Mucosa of descending colon (tissue), 3 donors: Measurements from ENCODE around the gene ACSL1. TPM values are rescaled to one million over a fixed set of nuclear protein-coding genes. Genes with fewer than 3 reads are reported as not detected.

Source experiments
- ATAC-seq: fragments of 200-7000 bp; cut with Tn5 transposase; one replicate; pipeline ENCODE4 v1.9.1; 2020; ENCODE audit warnings: mild to moderate bottlenecking, moderate library complexity
- DNase-seq, 3 donors: peaks; one replicate each; pipeline ENCODE4 v3.0.0-alpha.2; 2020
- H3K36me3 ChIP-seq: fragments of 200-600 bp; one replicate; pipeline ENCODE4 v1.8.0; 2021; ENCODE audit warnings: low read depth, mild to moderate bottlenecking
- H3K4me1 ChIP-seq: fragments of 200-600 bp; one replicate; pipeline ENCODE4 v1.8.0; 2021; ENCODE audit warnings: low read depth, mild to moderate bottlenecking
- H3K4me3 ChIP-seq: fragments of 200-600 bp; one replicate; pipeline ENCODE4 v1.8.0; 2021; ENCODE audit warnings: mild to moderate bottlenecking
- H3K9me3 ChIP-seq: fragments of 200-600 bp; one replicate; pipeline ENCODE4 v1.8.0; 2021; ENCODE audit warnings: mild to moderate bottlenecking
- intact Hi-C, 2 donors: fragments of 100-400 bp; cut with DNase I in 1 of 2; cut with micrococcal nuclease in 1 of 2; formaldehyde crosslinking; loops; one replicate each; pipeline versions ENCODE4 v1.11.0 to v1.11.1; 2022; cut with DNase I, micrococcal nuclease
- total RNA-seq, 3 donors: library from RNA; stranded (reverse); fragmentation: NEBNext Ultra II Directional in 2 of 3; extraction: Animal tissue kit (Norgen Biotek cat#: 25700) in 2 of 3; gene quantifications; one replicate each; pipeline versions ENCODE4 v1.2.1 to v1.2.4, GENCODE V29; 2021 to 2023
- TF ChIP-seq, protein P1 (sequence below): fragments of 200-600 bp; IDR thresholded peaks from one replicate; pipeline ENCODE4 v1.8.0; 2022; ENCODE audit warnings: antibody characterized with exemption, mild to moderate bottlenecking
- donor health status: DM: no; HTN: no; CAD: no; lungs with moderate emphysema.
- donor health status: DM: no; HTN: no; CAD: no.
- donor health status: DM: no; HTN: yes; CAD: no.

ACSL1 gene
- total RNA-seq, 3 donors from 2014 or later = 37.4 to 51.4 (median 39.0) TPM

DNA sequence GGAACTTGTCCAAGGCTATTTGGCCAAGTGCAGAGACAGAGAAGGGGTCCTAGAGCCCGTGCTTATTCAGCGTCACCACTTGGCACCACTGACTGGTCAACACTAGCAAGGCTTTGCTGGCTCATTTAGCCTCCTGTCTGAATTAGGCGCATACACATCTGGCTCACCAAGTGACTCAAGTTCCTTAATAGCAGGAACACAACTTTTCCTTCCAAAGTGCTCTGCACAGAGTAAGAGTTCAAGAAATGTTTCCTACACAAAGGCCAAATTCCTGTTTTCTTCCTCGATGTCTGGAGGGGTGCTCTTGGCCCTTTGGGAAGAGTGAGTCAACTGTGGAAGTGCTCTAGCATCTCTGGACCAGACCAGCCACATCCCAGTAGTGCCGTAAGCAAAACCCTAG is 65.1 kb downstream of the ACSL1 start:
- TF ChIP-seq, protein P1, sequence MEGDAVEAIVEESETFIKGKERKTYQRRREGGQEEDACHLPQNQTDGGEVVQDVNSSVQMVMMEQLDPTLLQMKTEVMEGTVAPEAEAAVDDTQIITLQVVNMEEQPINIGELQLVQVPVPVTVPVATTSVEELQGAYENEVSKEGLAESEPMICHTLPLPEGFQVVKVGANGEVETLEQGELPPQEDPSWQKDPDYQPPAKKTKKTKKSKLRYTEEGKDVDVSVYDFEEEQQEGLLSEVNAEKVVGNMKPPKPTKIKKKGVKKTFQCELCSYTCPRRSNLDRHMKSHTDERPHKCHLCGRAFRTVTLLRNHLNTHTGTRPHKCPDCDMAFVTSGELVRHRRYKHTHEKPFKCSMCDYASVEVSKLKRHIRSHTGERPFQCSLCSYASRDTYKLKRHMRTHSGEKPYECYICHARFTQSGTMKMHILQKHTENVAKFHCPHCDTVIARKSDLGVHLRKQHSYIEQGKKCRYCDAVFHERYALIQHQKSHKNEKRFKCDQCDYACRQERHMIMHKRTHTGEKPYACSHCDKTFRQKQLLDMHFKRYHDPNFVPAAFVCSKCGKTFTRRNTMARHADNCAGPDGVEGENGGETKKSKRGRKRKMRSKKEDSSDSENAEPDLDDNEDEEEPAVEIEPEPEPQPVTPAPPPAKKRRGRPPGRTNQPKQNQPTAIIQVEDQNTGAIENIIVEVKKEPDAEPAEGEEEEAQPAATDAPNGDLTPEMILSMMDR = no peak
- no peak for ATAC-seq

DNA sequence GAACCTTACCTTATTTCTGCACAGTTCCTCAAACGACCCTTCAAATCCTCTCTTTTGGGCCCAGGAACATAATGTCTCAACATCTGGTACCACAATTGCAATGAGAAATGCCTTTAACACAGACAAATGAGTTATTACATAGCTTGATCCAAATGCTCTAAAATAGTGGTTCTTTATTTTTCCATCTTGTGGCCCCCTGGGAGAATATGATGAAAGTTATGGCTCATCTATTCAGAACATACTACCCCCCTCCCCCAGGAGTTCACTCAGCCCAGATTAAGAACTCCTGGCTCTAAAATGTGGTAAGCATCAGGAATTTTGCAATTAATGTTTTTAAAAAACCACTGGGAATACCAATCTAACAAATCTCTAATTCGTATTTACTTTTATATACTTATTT is 68.0 kb downstream of the ACSL1 start:
- ATAC-seq = no peak
- no peaks in the 10 kb centered on the region for H3K4me1 ChIP-seq
- intact Hi-C loops = no loop called here
- H3K36me3 ChIP-seq = no peaks in the 10 kb centered on the region
- TF ChIP-seq, protein P1 = no peak
- no peaks in the 10 kb centered on the region for H3K9me3 ChIP-seq
- no peak for DNase-seq
- H3K4me3 ChIP-seq = no peak overlapping the region

More for the DNA sequence above, 65.1 kb downstream of the ACSL1 start:
- Histone ChIP-seq H3K36me3 (no peaks in the 10 kb centered on the region), H3K4me3 (no peak overlapping the region), H3K9me3 (no peaks in the 10 kb centered on the region), H3K4me1 (no peaks in the 10 kb centered on the region)
- intact Hi-C loops = no loop called here
- DNase-seq = no peak

DNA sequence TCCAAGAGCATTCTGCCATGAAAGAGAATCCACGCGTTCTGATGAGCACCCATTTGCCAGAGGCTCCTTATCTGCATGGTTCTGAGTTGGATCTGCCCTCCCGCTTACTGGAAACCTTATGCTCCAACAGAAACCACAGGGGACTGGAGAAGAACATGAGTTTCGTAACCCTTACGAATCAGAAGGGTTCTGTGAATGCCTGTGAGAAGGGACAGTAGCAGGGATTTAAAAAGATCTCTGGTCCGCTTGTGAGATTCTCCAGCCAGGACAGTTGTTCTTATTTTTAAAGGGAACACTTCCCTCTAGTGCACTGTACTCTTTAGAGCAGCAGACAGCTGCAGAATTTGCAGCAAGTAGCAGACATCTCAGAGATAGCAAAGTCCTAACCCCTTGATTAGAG is 69.4 kb downstream of the ACSL1 start:
- no peaks in the 10 kb centered on the region for H3K36me3 ChIP-seq
- H3K9me3 ChIP-seq = no peaks in the 10 kb centered on the region
- no peak for DNase-seq
- no peak overlapping the region for H3K4me3 ChIP-seq
- intact Hi-C loops = no loop called here
- no peak for ATAC-seq
- TF ChIP-seq, protein P1 = no peak
- H3K4me1 ChIP-seq = no peaks in the 10 kb centered on the region

DNA sequence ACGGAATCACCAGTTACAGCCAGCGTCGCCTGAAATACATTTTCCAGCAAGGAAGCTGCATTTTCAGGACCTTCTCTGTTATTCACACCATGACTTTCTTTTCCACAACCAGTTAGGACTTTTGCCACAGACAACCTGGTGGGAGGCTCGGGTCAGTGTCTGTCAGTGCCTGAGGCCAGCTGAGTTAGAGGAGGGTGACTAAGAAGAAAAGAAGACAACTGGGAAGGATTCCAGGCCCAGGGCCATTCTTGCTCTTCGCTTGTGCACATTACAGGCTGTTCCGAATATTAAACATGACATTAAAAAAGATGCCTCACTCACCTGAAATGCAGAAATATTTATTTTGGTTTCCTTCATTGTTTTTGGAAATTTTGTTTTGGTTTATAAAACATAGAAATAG is 70.5 kb downstream of the ACSL1 start:
- ATAC-seq = no peak
- H3K4me1 ChIP-seq = no peaks in the 10 kb centered on the region
- TF ChIP-seq, protein P1 = no peak
- H3K36me3 ChIP-seq = no peaks in the 10 kb centered on the region
- intact Hi-C loops = no loop called here
- DNase-seq = no peak
- no peak overlapping the region for H3K4me3 ChIP-seq
- H3K9me3 ChIP-seq = no peaks in the 10 kb centered on the region

DNA sequence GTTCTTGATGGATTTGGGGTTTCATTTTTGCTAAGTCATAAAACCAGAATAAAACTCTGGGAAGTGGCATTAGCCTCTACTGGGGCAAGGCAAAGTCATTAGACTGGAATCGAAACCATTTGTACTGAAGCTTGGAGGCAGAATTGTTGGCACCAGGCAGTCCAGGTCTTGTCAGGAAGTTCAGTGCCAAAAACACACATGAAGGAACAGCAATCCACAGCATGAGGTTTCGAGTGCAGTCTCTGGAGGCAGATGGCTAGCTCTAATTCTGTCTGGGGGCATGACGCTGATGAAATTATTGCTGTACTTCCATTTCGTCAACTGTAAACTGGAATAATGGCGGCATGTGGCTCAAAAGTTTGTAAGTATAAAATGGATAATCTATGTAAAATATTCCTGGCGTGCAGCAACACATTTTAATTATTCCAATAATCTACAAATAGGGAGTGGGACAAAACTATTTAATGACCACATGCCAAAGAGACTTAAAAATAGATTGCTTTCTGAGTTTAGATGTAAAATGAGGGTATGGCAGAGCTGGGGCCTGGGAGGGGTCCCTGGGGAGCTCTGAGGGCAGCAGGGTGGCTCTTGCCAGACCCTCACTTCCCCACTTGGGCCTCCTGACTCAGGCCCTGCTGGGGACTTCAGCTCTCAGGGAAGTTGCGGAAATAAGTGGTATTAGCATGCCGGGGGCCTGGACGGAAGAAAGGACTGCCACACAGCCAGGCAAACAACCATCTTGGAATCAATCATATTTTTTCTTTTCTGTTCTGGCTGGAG is 73.1 kb downstream of the ACSL1 start:
- Histone ChIP-seq H3K9me3 (no peaks in the 10 kb centered on the region), H3K4me1 (peaks cover 5% of the 10 kb centered on the region), H3K36me3 (no peaks in the 10 kb centered on the region), H3K4me3 (no peak overlapping the region)
- intact Hi-C loops = no loop called here
- TF ChIP-seq, protein P1 = no peak
- DNase-seq (no peak), ATAC-seq (no peak)
